ENCODE data around the gene FAM174B. TPM values are rescaled to one million over a fixed set of nuclear protein-coding genes. Genes with fewer than 3 reads are reported as not detected.

Gene FAM174B
- total RNA-seq, 1 donor from 2014 or later = 33.2 TPM

GRCh38 chr15:92617549-92618520, 37.7 kb downstream of the FAM174B start:
- Mint-ChIP-seq H3K27me3 (no peaks in the 10 kb centered on the region), H3K4me3 (peak overlapping the region; percentile 37), H3K27ac (peak overlapping the region; percentile 90), H3K4me1 (ENCODE audit: unreplicated experiment) (peaks cover 14% of the 10 kb centered on the region), H3K36me3 (peaks cover 4% of the 10 kb centered on the region), H3K9me3 (no peaks in the 10 kb centered on the region)
- no peak for TF ChIP-seq CTCF (conservative IDR thresholded peaks at IDR 0.05)
- no peak for DNase-seq (ENCODE audit: extremely low spot score, unreplicated experiment)

DNA sequence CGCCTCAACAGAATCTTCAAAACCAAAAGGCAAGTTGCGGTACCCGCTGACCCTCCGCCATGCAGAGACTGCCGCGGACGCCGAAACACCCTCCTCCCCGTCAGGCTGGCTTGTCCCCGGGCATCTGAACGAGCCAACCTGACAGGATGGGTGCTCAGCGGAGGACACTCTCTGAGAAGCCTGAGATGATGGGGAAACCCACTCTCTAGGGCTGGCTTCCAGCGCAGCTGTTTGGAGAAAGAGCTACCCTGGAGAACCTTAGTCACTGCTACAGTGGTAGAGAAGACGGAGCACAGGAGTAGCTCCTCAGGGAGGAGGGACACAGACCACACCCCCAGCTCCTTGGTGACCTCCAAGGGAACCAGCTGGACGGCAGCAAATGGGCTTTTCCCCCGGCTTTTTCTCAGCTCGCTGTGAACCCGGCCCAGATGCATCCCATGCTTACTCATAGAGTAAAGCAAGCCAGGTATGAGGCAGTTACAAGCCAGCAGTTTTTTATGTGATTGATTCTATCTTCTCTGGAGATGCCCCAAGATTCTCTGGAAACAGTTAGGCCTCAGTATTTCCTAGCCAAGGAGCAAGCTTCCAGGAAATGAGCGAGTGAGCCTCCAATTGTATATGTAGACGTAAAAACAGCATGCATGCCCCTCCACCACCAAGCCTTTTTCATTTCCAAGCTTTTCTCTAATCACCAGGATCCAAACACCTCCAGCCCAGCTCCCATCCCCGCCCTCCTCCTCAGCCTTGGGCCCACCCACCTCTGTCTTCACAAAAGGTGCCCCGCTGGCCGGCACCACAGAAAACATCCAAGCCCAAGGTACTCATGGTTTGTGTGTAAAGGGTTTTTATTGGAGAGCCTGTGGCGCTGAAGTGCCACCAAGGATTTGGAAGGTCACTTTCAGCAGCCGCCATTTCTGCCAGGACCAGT, 38.7 kb downstream of the FAM174B start:
- Mint-ChIP-seq H3K36me3 (peaks cover 4% of the 10 kb centered on the region), H3K4me1 (ENCODE audit: unreplicated experiment) (peaks cover 14% of the 10 kb centered on the region), H3K27ac (peak overlapping the region; percentile 90), H3K9me3 (no peaks in the 10 kb centered on the region), H3K4me3 (peak overlapping the region; percentile 14), H3K27me3 (no peaks in the 10 kb centered on the region)
- no peak for TF ChIP-seq CTCF (conservative IDR thresholded peaks at IDR 0.05)
- no peak for DNase-seq (ENCODE audit: extremely low spot score, unreplicated experiment)

- no peak for TF ChIP-seq CTCF (conservative IDR thresholded peaks at IDR 0.05)
- peaks cover 4% of the 10 kb centered on the region for H3K36me3 Mint-ChIP-seq
- no peaks in the 10 kb centered on the region for H3K9me3 Mint-ChIP-seq
- H3K27ac Mint-ChIP-seq = peak overlapping the region; percentile 54
- peaks cover 14% of the 10 kb centered on the region for H3K4me1 Mint-ChIP-seq (ENCODE audit: unreplicated experiment)
- no peaks in the 10 kb centered on the region for H3K27me3 Mint-ChIP-seq
- no peak for DNase-seq (ENCODE audit: extremely low spot score, unreplicated experiment)
- no peak overlapping the region for H3K4me3 Mint-ChIP-seq
These were observed 40.5 kb downstream of the FAM174B start for GRCh38 chr15:92614791-92615785.

- H3K9me3 Mint-ChIP-seq = no peaks in the 10 kb centered on the region
- TF ChIP-seq CTCF (conservative IDR thresholded peaks at IDR 0.05) = no peak
- H3K27ac Mint-ChIP-seq = no peak overlapping the region
- no peak overlapping the region for H3K4me3 Mint-ChIP-seq
- peaks cover 8% of the 10 kb centered on the region for H3K4me1 Mint-ChIP-seq (ENCODE audit: unreplicated experiment)
- no peaks in the 10 kb centered on the region for H3K27me3 Mint-ChIP-seq
- no peak for DNase-seq (ENCODE audit: extremely low spot score, unreplicated experiment)
- H3K36me3 Mint-ChIP-seq = peaks cover 4% of the 10 kb centered on the region
These were observed 41.3 kb downstream of the FAM174B start for GRCh38 chr15:92614301-92614700.

DNA sequence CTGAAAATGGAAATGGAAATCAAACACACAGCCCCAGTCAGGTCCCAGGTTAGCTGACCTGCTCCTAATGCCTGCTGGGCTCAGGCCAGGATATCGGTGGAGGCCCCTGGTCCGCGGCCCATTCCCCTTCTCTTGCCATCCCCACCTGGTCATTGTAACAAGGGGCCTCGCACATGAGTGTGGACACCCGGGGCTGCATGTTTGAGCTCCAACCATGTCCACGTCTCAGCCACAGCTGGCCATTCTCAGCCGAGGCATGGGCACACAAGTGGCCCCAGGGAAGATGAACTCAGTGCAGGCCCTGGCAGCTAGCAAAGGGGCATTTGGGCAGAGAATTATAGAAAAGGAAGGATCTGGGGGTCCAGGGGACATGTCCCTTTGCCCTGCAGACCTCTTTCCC, 41.7 kb downstream of the FAM174B start:
- no peak overlapping the region for H3K27ac Mint-ChIP-seq

More for the DNA sequence above, 41.7 kb downstream of the FAM174B start:
- no peak overlapping the region for H3K4me3 Mint-ChIP-seq
- H3K4me1 Mint-ChIP-seq (ENCODE audit: unreplicated experiment) = peaks cover 8% of the 10 kb centered on the region
- no peaks in the 10 kb centered on the region for H3K27me3 Mint-ChIP-seq
- DNase-seq (ENCODE audit: extremely low spot score, unreplicated experiment) = no peak
- no peaks in the 10 kb centered on the region for H3K9me3 Mint-ChIP-seq
- peaks cover 4% of the 10 kb centered on the region for H3K36me3 Mint-ChIP-seq
- no peak for TF ChIP-seq CTCF (conservative IDR thresholded peaks at IDR 0.05)

Data from type B pancreatic cell (in vitro differentiated cells).